Measurements from ENCODE around the gene KRTAP4-8. TPM values are rescaled to one million over a fixed set of nuclear protein-coding genes. Genes with fewer than 3 reads are reported as not detected.
"Not testable (repeated sequence)": the region's sequence is repeated elsewhere in the genome, so short reads cannot be mapped to it uniquely, and the experiment has no call there.

Gene KRTAP4-8
- total and polyA plus RNA-seq, 5 donors from 2014 or later = not detected

- not testable (repeated sequence) for H3K27me3 ChIP-seq (ENCODE audit: control insufficient read depth, insufficient read depth, low read length); H3K36me3 Mint-ChIP-seq; H3K4me1 ChIP-seq (ENCODE audit: control insufficient read depth, insufficient read depth, low read length, poor library complexity, severe bottlenecking); H3K4me3 Mint-ChIP-seq; ATAC-seq (ENCODE audit: low read depth in 2 of 2); H3K4me3 ChIP-seq (ENCODE audit: low read depth, low read length); H3K4me1 Mint-ChIP-seq; H3K27ac Mint-ChIP-seq; H3K36me3 ChIP-seq (ENCODE audit: control insufficient read depth, insufficient read depth, low read length); H3K9me3 Mint-ChIP-seq; H3K9me3 ChIP-seq (ENCODE audit: control insufficient read depth in 2 of 2, low read length in 2 of 2); H3K27ac ChIP-seq (ENCODE audit: insufficient read depth, low read length, poor library complexity, severe bottlenecking); DNase-seq
- peaks cover 19% of the 10 kb centered on the region for H3K27me3 Mint-ChIP-seq
Observed at GRCh38 chr17:41088760-41089352, 9.1 kb downstream of the KRTAP4-8 start.

- not testable (repeated sequence) for H3K4me1 Mint-ChIP-seq; H3K27ac Mint-ChIP-seq; DNase-seq; H3K9me3 Mint-ChIP-seq; H3K27ac ChIP-seq (ENCODE audit: insufficient read depth, low read length, poor library complexity, severe bottlenecking); ATAC-seq (ENCODE audit: low read depth in 2 of 2); H3K9me3 ChIP-seq (ENCODE audit: control insufficient read depth in 2 of 2, low read length in 2 of 2); H3K4me1 ChIP-seq (ENCODE audit: control insufficient read depth, insufficient read depth, low read length, poor library complexity, severe bottlenecking); H3K27me3 ChIP-seq (ENCODE audit: control insufficient read depth, insufficient read depth, low read length); H3K4me3 ChIP-seq (ENCODE audit: low read depth, low read length); H3K36me3 Mint-ChIP-seq; H3K36me3 ChIP-seq (ENCODE audit: control insufficient read depth, insufficient read depth, low read length)
- Mint-ChIP-seq H3K27me3 (peaks cover 28% of the 10 kb centered on the region), H3K4me3 (peak within 1 kb of the TSS in 1 of 4 donors; percentile 38)
Observed at GRCh38 chr17:41084100-41084856, 13.7 kb downstream of the KRTAP4-8 start, which contains the start of gene KRTAP4-7. KRTAP4-7 (plus strand) TSS chr17:41084150; CDS start chr17:41084207, 57 bp downstream.

DNA sequence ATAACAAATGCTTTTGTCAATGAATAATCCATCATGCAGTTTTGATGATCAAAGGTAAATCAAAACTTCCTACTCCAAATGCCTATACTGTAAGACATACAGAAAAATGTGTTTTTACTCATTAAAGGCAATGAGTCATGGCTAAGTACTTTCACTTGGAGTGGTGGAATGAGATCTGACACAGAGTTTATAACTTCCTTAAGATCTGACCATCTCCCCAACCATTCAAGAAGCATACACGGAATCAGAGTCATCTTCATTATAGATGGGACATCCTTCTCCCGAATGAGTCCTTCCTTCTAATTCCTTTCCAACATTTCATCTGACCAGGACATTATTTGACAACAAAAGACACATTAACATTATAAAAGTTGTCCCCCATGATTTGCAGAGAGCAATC lies 14.5 kb downstream of the KRTAP4-8 start:
- H3K9me3 ChIP-seq (ENCODE audit: control insufficient read depth in 2 of 2, low read length in 2 of 2); H3K36me3 Mint-ChIP-seq; H3K27me3 ChIP-seq (ENCODE audit: control insufficient read depth, insufficient read depth, low read length); H3K4me1 Mint-ChIP-seq; H3K36me3 ChIP-seq (ENCODE audit: control insufficient read depth, insufficient read depth, low read length); H3K4me1 ChIP-seq (ENCODE audit: control insufficient read depth, insufficient read depth, low read length, poor library complexity, severe bottlenecking); H3K4me3 Mint-ChIP-seq; DNase-seq; H3K9me3 Mint-ChIP-seq; H3K27ac ChIP-seq (ENCODE audit: insufficient read depth, low read length, poor library complexity, severe bottlenecking); H3K27ac Mint-ChIP-seq; ATAC-seq (ENCODE audit: low read depth in 2 of 2); H3K4me3 ChIP-seq (ENCODE audit: low read depth, low read length): not testable (repeated sequence)
- peaks cover 26% of the 10 kb centered on the region for H3K27me3 Mint-ChIP-seq

GRCh38 chr17:41082626-41083025 lies 15.3 kb downstream of the KRTAP4-8 start:
- no peak overlapping the region for H3K27ac Mint-ChIP-seq
- Histone ChIP-seq H3K27ac (ENCODE audit: insufficient read depth, low read length, poor library complexity, severe bottlenecking) (no peak overlapping the region), H3K9me3 (ENCODE audit: control insufficient read depth in 2 of 2, low read length in 2 of 2) (no peaks in the 10 kb centered on the region), H3K4me3 (ENCODE audit: low read depth, low read length) (no peak overlapping the region), H3K36me3 (ENCODE audit: control insufficient read depth, insufficient read depth, low read length) (no peaks in the 10 kb centered on the region), H3K27me3 (ENCODE audit: control insufficient read depth, insufficient read depth, low read length) (peaks cover 3% of the 10 kb centered on the region), H3K4me1 (ENCODE audit: control insufficient read depth, insufficient read depth, low read length, poor library complexity, severe bottlenecking) (no peaks in the 10 kb centered on the region)
- peaks cover 0 to 3% (median 0%) of the 10 kb centered on the region in 7 donors for H3K9me3 Mint-ChIP-seq
- H3K4me3 Mint-ChIP-seq = no peak overlapping the region
- no peak for ATAC-seq (ENCODE audit: low read depth in 2 of 2)
- H3K27me3 Mint-ChIP-seq = peaks cover 27% of the 10 kb centered on the region
- DNase-seq = no peak
- H3K4me1 Mint-ChIP-seq = no peaks in the 10 kb centered on the region
- H3K36me3 Mint-ChIP-seq = no peaks in the 10 kb centered on the region

GRCh38 chr17:41076788-41077187 lies 21.2 kb downstream of the KRTAP4-8 start:
- no peak for ATAC-seq (ENCODE audit: low read depth in 2 of 2)
- Histone ChIP-seq H3K27me3 (ENCODE audit: control insufficient read depth, insufficient read depth, low read length) (peaks cover 13% of the 10 kb centered on the region), H3K27ac (ENCODE audit: insufficient read depth, low read length, poor library complexity, severe bottlenecking) (no peak overlapping the region), H3K4me3 (ENCODE audit: low read depth, low read length) (no peak overlapping the region), H3K9me3 (ENCODE audit: control insufficient read depth in 2 of 2, low read length in 2 of 2) (no peaks in the 10 kb centered on the region), H3K36me3 (ENCODE audit: control insufficient read depth, insufficient read depth, low read length) (no peaks in the 10 kb centered on the region), H3K4me1 (ENCODE audit: control insufficient read depth, insufficient read depth, low read length, poor library complexity, severe bottlenecking) (no peaks in the 10 kb centered on the region)
- Mint-ChIP-seq H3K27ac (no peak overlapping the region), H3K4me3 (no peak overlapping the region), H3K4me1 (peaks cover 0 to 2% (median 0%) of the 10 kb centered on the region in 4 donors), H3K36me3 (no peaks in the 10 kb centered on the region), H3K27me3 (peaks cover 25% of the 10 kb centered on the region), H3K9me3 (peaks cover 0 to 3% (median 0%) of the 10 kb centered on the region in 7 donors)
- DNase-seq = no peak

DNA sequence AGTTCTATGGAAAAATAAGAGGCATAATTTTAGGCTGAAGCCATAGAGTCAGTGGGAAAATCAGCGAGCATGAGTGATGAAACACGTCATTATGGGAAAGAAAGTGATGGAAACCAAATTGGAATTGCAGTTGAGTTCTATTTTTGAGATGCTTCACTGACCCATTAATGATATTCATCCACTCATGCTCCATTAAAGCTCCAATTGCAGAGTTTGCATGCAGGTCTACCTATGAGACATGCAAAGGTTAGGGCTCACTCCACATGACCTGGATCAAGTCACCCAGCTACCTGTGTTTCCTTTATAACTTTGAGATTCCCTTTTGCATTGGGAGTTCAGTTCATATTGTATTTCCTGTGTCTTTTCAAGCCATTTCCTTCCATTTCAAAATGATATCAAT lies 24.3 kb downstream of the KRTAP4-8 start:
- ATAC-seq (ENCODE audit: low read depth in 2 of 2) (no peak), DNase-seq (no peak)
- no peaks in the 10 kb centered on the region for H3K4me1 ChIP-seq (ENCODE audit: control insufficient read depth, insufficient read depth, low read length, poor library complexity, severe bottlenecking)
- H3K4me1 Mint-ChIP-seq = peaks cover 0 to 2% (median 0%) of the 10 kb centered on the region in 4 donors
- peaks cover 10% of the 10 kb centered on the region for H3K27me3 ChIP-seq (ENCODE audit: control insufficient read depth, insufficient read depth, low read length)
- H3K9me3 ChIP-seq (ENCODE audit: control insufficient read depth in 2 of 2, low read length in 2 of 2) = no peaks in the 10 kb centered on the region
- H3K36me3 ChIP-seq (ENCODE audit: control insufficient read depth, insufficient read depth, low read length) = no peaks in the 10 kb centered on the region
- H3K4me3 Mint-ChIP-seq = no peak overlapping the region
- no peak overlapping the region for H3K4me3 ChIP-seq (ENCODE audit: low read depth, low read length)
- no peak overlapping the region for H3K27ac ChIP-seq (ENCODE audit: insufficient read depth, low read length, poor library complexity, severe bottlenecking)
- H3K36me3 Mint-ChIP-seq = no peaks in the 10 kb centered on the region
- peaks cover 0 to 3% (median 0%) of the 10 kb centered on the region in 7 donors for H3K9me3 Mint-ChIP-seq
- H3K27me3 Mint-ChIP-seq = peaks cover 21% of the 10 kb centered on the region
- no peak overlapping the region for H3K27ac Mint-ChIP-seq

DNA sequence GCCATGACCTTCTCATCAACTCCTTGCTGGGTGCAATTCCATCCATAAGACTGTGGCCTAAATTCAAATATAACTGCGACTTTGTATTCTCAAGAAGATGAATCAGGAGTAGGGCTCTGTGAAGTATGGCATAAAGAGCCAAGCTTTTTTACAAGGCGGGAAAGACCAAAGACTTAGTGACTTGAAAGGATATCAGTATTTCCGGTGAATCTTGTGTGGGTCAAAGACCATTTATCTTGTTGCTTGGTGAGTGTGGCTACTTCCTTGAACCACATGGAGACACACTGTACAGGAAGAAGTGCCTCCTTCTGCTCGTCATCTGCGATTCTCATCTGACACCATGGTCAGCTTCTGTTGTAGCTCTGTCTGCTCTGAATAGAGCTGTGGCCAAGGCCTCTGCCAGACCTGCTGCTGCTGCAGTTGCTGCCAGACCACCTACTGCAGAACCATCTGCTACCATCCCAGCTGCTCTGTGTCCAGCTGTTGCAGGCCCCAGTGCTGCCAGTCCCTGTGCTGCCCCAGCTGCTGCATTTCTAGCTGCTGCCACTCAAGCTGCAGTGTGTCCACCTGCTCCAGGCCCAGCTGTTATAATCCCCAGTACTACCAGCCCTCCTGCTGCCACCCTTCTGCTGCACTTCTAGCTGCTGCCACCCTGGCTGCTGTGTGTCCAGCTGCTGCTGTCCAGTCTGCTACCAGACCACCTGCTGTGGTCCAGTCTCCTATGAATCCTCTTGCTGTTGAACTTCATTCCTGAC lies 26.2 kb downstream of the KRTAP4-8 start:
- H3K27ac Mint-ChIP-seq = peak overlapping the region in 1 of 3 donors; percentile 33
- peaks cover 0 to 2% (median 0%) of the 10 kb centered on the region in 4 donors for H3K4me1 Mint-ChIP-seq
- no peak for DNase-seq

More for the DNA sequence above, 26.2 kb downstream of the KRTAP4-8 start:
- Histone ChIP-seq H3K36me3 (ENCODE audit: control insufficient read depth, insufficient read depth, low read length) (no peaks in the 10 kb centered on the region), H3K4me3 (ENCODE audit: low read depth, low read length) (no peak overlapping the region), H3K27me3 (ENCODE audit: control insufficient read depth, insufficient read depth, low read length) (peaks cover 7% of the 10 kb centered on the region), H3K9me3 (ENCODE audit: control insufficient read depth in 2 of 2, low read length in 2 of 2) (no peaks in the 10 kb centered on the region), H3K27ac (ENCODE audit: insufficient read depth, low read length, poor library complexity, severe bottlenecking) (no peak overlapping the region), H3K4me1 (ENCODE audit: control insufficient read depth, insufficient read depth, low read length, poor library complexity, severe bottlenecking) (no peaks in the 10 kb centered on the region)
- H3K4me3 Mint-ChIP-seq = no peak overlapping the region
- no peaks in the 10 kb centered on the region for H3K36me3 Mint-ChIP-seq
- H3K27me3 Mint-ChIP-seq = peaks cover 13% of the 10 kb centered on the region
- no peak for ATAC-seq (ENCODE audit: low read depth in 2 of 2)
- H3K9me3 Mint-ChIP-seq = peaks cover 0 to 1% (median 0%) of the 10 kb centered on the region in 7 donors

Data from CD4-positive, CD25-positive, alpha-beta regulatory T cell (primary cell).